ENCODE measurements around the gene PLA2R1.

PLA2R1 gene

DNA sequence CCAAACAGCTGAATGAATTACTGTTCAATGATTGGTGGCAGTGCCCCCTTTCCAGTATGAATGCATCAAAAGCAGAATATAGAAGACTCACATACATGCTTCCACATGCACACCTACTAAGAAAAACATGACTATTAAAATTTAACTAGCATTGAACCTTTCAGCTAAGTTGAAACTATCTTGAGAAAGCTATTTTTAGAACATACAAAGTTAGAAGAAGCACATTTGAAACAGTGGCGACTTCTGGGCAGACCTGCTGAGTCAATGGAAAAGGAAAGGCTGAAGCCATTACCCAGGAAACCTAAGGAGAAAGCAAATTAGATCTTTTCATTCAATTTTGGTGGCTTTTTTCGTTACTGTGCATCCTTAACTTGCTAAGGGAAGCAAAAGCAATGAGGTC, 55.9 kb downstream of the PLA2R1 start:
- TF ChIP-seq, protein P1, sequence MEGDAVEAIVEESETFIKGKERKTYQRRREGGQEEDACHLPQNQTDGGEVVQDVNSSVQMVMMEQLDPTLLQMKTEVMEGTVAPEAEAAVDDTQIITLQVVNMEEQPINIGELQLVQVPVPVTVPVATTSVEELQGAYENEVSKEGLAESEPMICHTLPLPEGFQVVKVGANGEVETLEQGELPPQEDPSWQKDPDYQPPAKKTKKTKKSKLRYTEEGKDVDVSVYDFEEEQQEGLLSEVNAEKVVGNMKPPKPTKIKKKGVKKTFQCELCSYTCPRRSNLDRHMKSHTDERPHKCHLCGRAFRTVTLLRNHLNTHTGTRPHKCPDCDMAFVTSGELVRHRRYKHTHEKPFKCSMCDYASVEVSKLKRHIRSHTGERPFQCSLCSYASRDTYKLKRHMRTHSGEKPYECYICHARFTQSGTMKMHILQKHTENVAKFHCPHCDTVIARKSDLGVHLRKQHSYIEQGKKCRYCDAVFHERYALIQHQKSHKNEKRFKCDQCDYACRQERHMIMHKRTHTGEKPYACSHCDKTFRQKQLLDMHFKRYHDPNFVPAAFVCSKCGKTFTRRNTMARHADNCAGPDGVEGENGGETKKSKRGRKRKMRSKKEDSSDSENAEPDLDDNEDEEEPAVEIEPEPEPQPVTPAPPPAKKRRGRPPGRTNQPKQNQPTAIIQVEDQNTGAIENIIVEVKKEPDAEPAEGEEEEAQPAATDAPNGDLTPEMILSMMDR (IDR thresholded peaks at IDR 0.05; ENCODE audit: low read depth, low read length, missing control alignments) = no peak
- DNase-seq (ENCODE audit: extremely low read depth, low read depth) = no peak
- no peak overlapping the region for H3K4me3 ChIP-seq (replicated peaks; ENCODE audit: low read depth, low read length)

GRCh38 chr2:160005908-160006307, 56.5 kb downstream of the PLA2R1 start:
- DNase-seq (ENCODE audit: extremely low read depth, low read depth) = no peak
- TF ChIP-seq, protein P1 (IDR thresholded peaks at IDR 0.05; ENCODE audit: low read depth, low read length, missing control alignments) = no peak
- no peak overlapping the region for H3K4me3 ChIP-seq (replicated peaks; ENCODE audit: low read depth, low read length)

- TF ChIP-seq, protein P1 (IDR thresholded peaks at IDR 0.05; ENCODE audit: low read depth, low read length, missing control alignments) = no peak
- no peak overlapping the region for H3K4me3 ChIP-seq (replicated peaks; ENCODE audit: low read depth, low read length)
- DNase-seq (ENCODE audit: extremely low read depth, low read depth) = no peak
These were observed 56.9 kb downstream of the PLA2R1 start for GRCh38 chr2:160005476-160005875.

- H3K4me3 ChIP-seq (replicated peaks; ENCODE audit: low read depth, low read length) = no peak overlapping the region
- TF ChIP-seq, protein P1 (IDR thresholded peaks at IDR 0.05; ENCODE audit: low read depth, low read length, missing control alignments) = peak; percentile 39
- no peak for DNase-seq (ENCODE audit: extremely low read depth, low read depth)
These were observed 63.5 kb downstream of the PLA2R1 start for GRCh38 chr2:159998961-159999360.

DNA sequence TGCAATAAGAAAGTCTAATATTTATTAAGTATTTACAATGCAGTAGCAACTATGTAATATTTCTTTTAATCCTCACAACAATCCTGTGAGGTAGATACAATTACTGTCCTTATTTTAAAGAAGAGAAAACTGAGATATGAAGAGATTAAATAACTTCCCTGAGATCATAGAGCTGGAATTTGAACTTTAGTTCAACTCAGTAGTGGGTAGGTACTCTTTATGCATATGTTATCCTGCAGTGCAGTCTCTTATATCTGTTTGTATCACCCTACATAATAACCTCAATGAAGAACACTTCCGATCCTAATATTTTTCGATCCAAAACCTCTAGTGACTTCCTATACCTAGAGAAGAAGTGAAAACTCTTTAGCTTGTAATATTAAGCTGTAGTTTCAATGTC, 64.2 kb downstream of the PLA2R1 start:
- no peak overlapping the region for H3K4me3 ChIP-seq (replicated peaks; ENCODE audit: low read depth, low read length)
- no peak for DNase-seq (ENCODE audit: extremely low read depth, low read depth)
- TF ChIP-seq, protein P1 (IDR thresholded peaks at IDR 0.05; ENCODE audit: low read depth, low read length, missing control alignments) = no peak

DNA sequence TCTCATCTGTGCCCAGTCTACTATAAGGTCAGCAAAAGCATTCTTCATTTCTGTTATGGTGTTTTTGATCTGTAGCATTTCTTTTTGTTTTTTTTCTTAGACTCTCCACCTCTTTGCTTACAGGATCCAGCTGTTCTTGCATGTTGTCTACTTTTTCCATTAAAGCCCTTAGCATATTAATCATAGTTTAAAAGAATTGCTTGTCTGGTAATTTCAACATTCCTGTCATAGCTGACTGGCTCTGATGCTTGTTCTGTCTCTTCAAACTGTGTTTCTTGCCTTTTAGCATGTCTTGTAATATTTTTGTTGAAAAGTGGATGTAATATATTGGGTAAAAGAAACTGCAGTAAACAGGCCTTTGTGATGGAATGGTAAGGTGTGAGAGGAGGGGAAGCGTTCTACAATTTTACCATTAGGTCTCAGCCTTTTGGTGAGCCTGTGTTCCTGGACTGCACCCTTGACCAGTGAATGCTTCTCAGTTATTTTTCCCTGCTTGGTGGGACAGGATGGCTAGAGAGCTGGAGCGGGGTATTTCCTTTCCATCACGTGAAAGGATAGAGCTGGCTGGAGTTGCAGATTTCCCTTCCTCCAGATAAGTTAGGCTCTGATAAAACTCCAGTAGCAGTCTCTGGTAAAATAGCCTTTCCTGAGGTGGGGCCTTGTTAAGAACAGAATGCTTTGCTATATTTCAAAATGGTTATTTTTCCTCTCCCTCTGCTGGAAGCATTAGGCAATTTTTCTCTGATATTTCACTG, 65.4 kb downstream of the PLA2R1 start:
- TF ChIP-seq, protein P1 (IDR thresholded peaks at IDR 0.05; ENCODE audit: low read depth, low read length, missing control alignments) = no peak
- no peak overlapping the region for H3K4me3 ChIP-seq (replicated peaks; ENCODE audit: low read depth, low read length)
- no peak for DNase-seq (ENCODE audit: extremely low read depth, low read depth)

DNA sequence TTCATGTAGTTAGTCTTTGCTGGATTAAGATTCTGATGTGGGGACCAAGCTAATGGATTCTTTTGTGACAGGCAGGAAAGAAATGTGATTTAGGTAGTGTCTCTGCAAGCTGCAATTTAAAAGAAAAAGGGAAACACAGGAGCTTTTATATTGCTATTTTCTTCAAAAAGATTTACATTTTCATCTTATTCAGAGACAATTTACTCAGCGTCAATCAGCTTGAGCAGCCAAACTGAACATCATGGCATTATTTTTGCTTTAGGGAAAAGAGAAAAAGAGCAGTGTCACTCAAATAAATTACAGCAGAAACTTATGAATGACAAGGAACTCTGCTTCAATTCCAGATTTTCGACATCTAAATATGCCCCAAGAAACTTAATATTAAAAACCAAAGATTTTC, 67.4 kb downstream of the PLA2R1 start:
- TF ChIP-seq, protein P1 (IDR thresholded peaks at IDR 0.05; ENCODE audit: low read depth, low read length, missing control alignments) = no peak
- no peak for DNase-seq (ENCODE audit: extremely low read depth, low read depth)
- H3K4me3 ChIP-seq (replicated peaks; ENCODE audit: low read depth, low read length) = no peak overlapping the region
